Psoas muscle (tissue), 8 donors: Measurements from ENCODE around the gene DNM3. TPM values are rescaled to one million over a fixed set of nuclear protein-coding genes. Genes with fewer than 3 reads are reported as not detected.

Experiments used
- ATAC-seq, 4 donors: fragments of 200-7000 bp; cut with Tn5 transposase; one replicate each; pipeline ENCODE4 v1.9.1; 2020; ENCODE audit warnings: moderate library complexity in 3 of 4, mild to moderate bottlenecking in 2 of 4
- DNase-seq, 2 donors: peaks; one replicate each; pipeline ENCODE4 v3.0.0-alpha.2; 2020
- H3K27ac ChIP-seq: fragments of 200-600 bp; one replicate; pipeline ENCODE4 v1.8.0; 2022
- H3K27me3 ChIP-seq, 3 donors: fragments of 200-600 bp in 1 of 3; one replicate each; pipeline versions ENCODE4 v1.6.1 to v1.8.0; 2013 to 2022; ENCODE audit warnings: low read length in 2 of 3, mild to moderate bottlenecking in 2 of 3, moderate library complexity in 1 of 3; ENCODE audit not compliant: insufficient read depth in 3 of 3
- H3K36me3 ChIP-seq, 2 donors: fragments of 200-600 bp in 1 of 2; one replicate each; pipeline versions ENCODE4 v1.6.1 to v1.8.0; 2013 to 2022; ENCODE audit warnings: low read depth in 1 of 2, mild to moderate bottlenecking in 1 of 2, moderate library complexity in 1 of 2; ENCODE audit not compliant: insufficient read depth in 1 of 2
- H3K4me1 ChIP-seq: fragments of 200-600 bp; one replicate; pipeline ENCODE4 v1.8.0; 2022
- H3K4me3 ChIP-seq: fragments of 200-600 bp; one replicate; pipeline ENCODE4 v1.8.0; 2022; ENCODE audit warnings: mild to moderate bottlenecking
- H3K9me3 ChIP-seq: fragments of 200-600 bp; one replicate; pipeline ENCODE4 v1.8.0; 2022
- CTCF ChIP-seq: fragments of 200-600 bp; IDR thresholded peaks from one replicate; pipeline ENCODE4 v1.8.0; 2022; ENCODE audit warnings: antibody characterized with exemption
- WGBS, 3 donors: extraction: QIAGEN DNeasy Blood & Tissue Kit; methylation state at CpG; one replicate each; pipeline versions ENCODE4 v1.1.6 to v1.1.7; 2013; 5-methylcytosine and 5-hydroxymethylcytosine counted together
- intact Hi-C, 2 donors: fragments of 100-400 bp; cut with DNase I; formaldehyde crosslinking; loops; one replicate each; pipeline versions ENCODE4 v1.11.0 to v1.14.2; 2022
- polyA plus RNA-seq, 3 donors: library from polyadenylated mRNA; stranded (reverse); fragments of 200-250 nt; gene quantifications; one replicate each; pipeline ENCODE4 v1.2.3, GENCODE V29; 2013
- total RNA-seq, 4 donors: library from RNA; stranded (reverse); fragmentation: NEBNext Ultra II Directional in 2 of 4; extraction: Animal tissue kit (Norgen Biotek cat#: 25700) in 2 of 4; gene quantifications; one replicate each; pipeline versions ENCODE4 v1.2.1 to v1.2.4, GENCODE V29; 2021 to 2023
- donor health status: healthy with polysubstance abuse.
- donor health status: DM: no; HTN: no; CAD: no; lungs with moderate emphysema.
- donor health status: Bipolar disorder and iron deficiency.
- donor health status: healthy.
- donor health status: DM: yes; HTN: yes; CAD: no.
- donor health status: DM: no; HTN: no; CAD: no.
- donor health status: DM: no; HTN: no; CAD: no.
- donor health status: DM: yes; HTN: yes; CAD: no.

The DNM3 gene
- total and polyA plus RNA-seq, 7 donors, result 0.31 to 1.0 (median 0.77) TPM

GRCh38 chr1:172089768-172090510, 248.6 kb downstream of the DNM3 start:
- ATAC-seq, result no peak
- 82 to 92% (median 84%) methylated on average over 7 of the region's 7 CpGs for WGBS, 3 donors
- DNase-seq, result no peak

GRCh38 chr1:172090511-172090817, 249.2 kb downstream of the DNM3 start:
- TF ChIP-seq CTCF, result no peak
- Histone ChIP-seq H3K27me3 (no peaks in the 10 kb centered on the region), H3K4me1 (no peaks in the 10 kb centered on the region), H3K36me3 (no peaks in the 10 kb centered on the region), H3K9me3 (no peaks in the 10 kb centered on the region), H3K27ac (no peak overlapping the region), H3K4me3 (no peak overlapping the region)
- ATAC-seq (no peak), DNase-seq (no peak)
- 42 to 47% (median 43%) methylated on average over 1 of the region's 1 CpG for WGBS, 3 donors
- intact Hi-C loops, result no loop called here

More at GRCh38 chr1:172089768-172090510, 248.6 kb downstream of the DNM3 start:
- intact Hi-C loops, result no loop called here
- Histone ChIP-seq H3K4me3 (no peak overlapping the region), H3K27ac (no peak overlapping the region), H3K36me3 (no peaks in the 10 kb centered on the region), H3K4me1 (no peaks in the 10 kb centered on the region), H3K9me3 (no peaks in the 10 kb centered on the region), H3K27me3 (no peaks in the 10 kb centered on the region)
- TF ChIP-seq CTCF, result peak; percentile 44

- Histone ChIP-seq H3K9me3 (no peaks in the 10 kb centered on the region), H3K36me3 (no peaks in the 10 kb centered on the region), H3K4me1 (no peaks in the 10 kb centered on the region), H3K27ac (no peak overlapping the region), H3K4me3 (no peak overlapping the region), H3K27me3 (no peaks in the 10 kb centered on the region)
- ATAC-seq (no peak), DNase-seq (no peak)
- 89 to 93% (median 90%) methylated on average over 2 of the region's 2 CpGs for WGBS, 3 donors
- no peak for TF ChIP-seq CTCF
- intact Hi-C loops, result no loop called here
Measured at GRCh38 chr1:172095846-172096245, 254.5 kb downstream of the DNM3 start.

GRCh38 chr1:172105230-172105629, 263.9 kb downstream of the DNM3 start:
- ATAC-seq, result no peak
- Histone ChIP-seq H3K27ac (no peak overlapping the region), H3K36me3 (no peaks in the 10 kb centered on the region), H3K9me3 (no peaks in the 10 kb centered on the region), H3K27me3 (no peaks in the 10 kb centered on the region), H3K4me3 (no peak overlapping the region), H3K4me1 (no peaks in the 10 kb centered on the region)
- TF ChIP-seq CTCF, result no peak
- no peak for DNase-seq
- intact Hi-C loops, result no loop called here
